K562 (cell line): ENCODE measurements around the gene PTOV1. TPM values are rescaled to one million over a fixed set of nuclear protein-coding genes. Genes with fewer than 3 reads are reported as not detected.

Experiments used
- ATAC-seq: fragments of 200-7000 bp; cut with Tn5 transposase; 3 replicates; pipeline ENCODE4 v1.9.1; 2020; ENCODE audit warnings: moderate library complexity
- BruUV-seq: library from RNA; stranded (reverse); fragments of 400-500 nt; replicated peaks from 2 replicates; lab custom pipeline; 2021; lab: Mats Ljungman, UMichigan
- CTCF ChIA-PET: fragments of 300-600 bp; formaldehyde crosslinking; extraction: SDS; loops from one replicate; lab custom pipeline; 2021; ENCODE audit warnings: low intra/inter-chr PET ratio; lab: Yijun Ruan, JAX
- POLR2A ChIA-PET: fragments of 300-600, 350-650 bp; sonication (Branson Sonifier 250); formaldehyde crosslinking; extraction: SDS; loops from one replicate; lab custom pipeline; 2021; ENCODE audit warnings: antibody characterized with exemption, inconsistent platforms; lab: Yijun Ruan, JAX
- DNase-seq, 4 experiments: peaks; one replicate each; pipeline versions ENCODE4 v3.0.0 to v3.0.0-alpha.2; 2011 to 2018; ENCODE audit warnings: low spot score in 3 of 4, mixed read lengths in 3 of 4; ENCODE audit errors: extremely low read depth in 1 of 4
- FAIRE-seq: peaks from 2 replicates; lab custom pipeline; 2011; peaks lifted over from hg19 to GRCh38; lab: Jason Lieb, UNC
- H2AFZ ChIP-seq: 2 replicates; pipeline ENCODE4 v1.6.0; 2011; ENCODE audit warnings: low read depth, low read length, control low read depth, inconsistent platforms
- H3K27ac ChIP-seq: fragments of 200-600 bp; 3 replicates; pipeline ENCODE4 v1.8.0; 2011; ENCODE audit warnings: low read depth, mild to moderate bottlenecking, control low read depth, inconsistent platforms, low read length, moderate library complexity, mixed read lengths; ENCODE audit errors: extremely low read depth
- H3K27me3 ChIP-seq, 2 experiments: fragments of 300-600 bp in 1 of 2; 2 replicates in 1 of 2; 3 replicates in 1 of 2; pipeline versions ENCODE4 v1.6.0 to v1.8.0; 2011; ENCODE audit warnings: inconsistent platforms in 2 of 2, low read length in 2 of 2, mild to moderate bottlenecking in 1 of 2, mixed read lengths in 1 of 2, moderate library complexity in 1 of 2; ENCODE audit not compliant: control insufficient read depth in 2 of 2, insufficient read depth in 2 of 2
- H3K36me3 ChIP-seq: fragments of 300-600 bp; 3 replicates; pipeline ENCODE4 v1.8.0; 2011; ENCODE audit warnings: mild to moderate bottlenecking, low read length, inconsistent platforms; ENCODE audit not compliant: control insufficient read depth, insufficient read depth
- H3K4me1 ChIP-seq, 2 experiments: fragments of 200-600 bp in 1 of 2; replicated peaks in 1 of 2; 2 replicates in 1 of 2; 3 replicates in 1 of 2; pipeline versions ENCODE4 v1.5.1 to v1.8.0; 2011; ENCODE audit warnings: inconsistent platforms in 2 of 2, low read length in 2 of 2, mild to moderate bottlenecking in 1 of 2, mixed read lengths in 1 of 2, moderate library complexity in 1 of 2; ENCODE audit not compliant: control insufficient read depth in 2 of 2, insufficient read depth in 2 of 2
- H3K4me2 ChIP-seq: 2 replicates; pipeline ENCODE4 v1.6.1; 2011; ENCODE audit warnings: low read length, control low read depth, inconsistent platforms, mixed read lengths; ENCODE audit not compliant: insufficient read depth
- H3K4me3 ChIP-seq: fragments of 200-600 bp; sonication (generic), shearing (Covaris generic); 2 replicates; pipeline ENCODE4 v1.5.1; 2016; ENCODE audit warnings: control low read depth, inconsistent platforms
- H3K79me2 ChIP-seq: fragments of 200-600 bp; 3 replicates; pipeline ENCODE4 v1.8.0; 2011; ENCODE audit warnings: low read length, inconsistent platforms; ENCODE audit not compliant: control insufficient read depth, insufficient read depth
- H3K9ac ChIP-seq, 2 experiments: 2 replicates each; pipeline versions ENCODE4 v1.6.0 to v1.6.1; 2011; ENCODE audit warnings: low read depth in 2 of 2, low read length in 2 of 2, control low read depth in 1 of 2, inconsistent platforms in 1 of 2, mild to moderate bottlenecking in 1 of 2, mixed read lengths in 1 of 2; ENCODE audit not compliant: insufficient read depth in 1 of 2
- H3K9me1 ChIP-seq: one replicate; pipeline ENCODE4 v1.6.0; 2011; ENCODE audit warnings: inconsistent platforms, mild to moderate bottlenecking, low read length, moderate library complexity; ENCODE audit not compliant: control insufficient read depth, insufficient read depth
- H3K9me3 ChIP-seq: replicated peaks from 2 replicates; pipeline ENCODE4 v1.5.1; 2011; ENCODE audit warnings: low read depth, low read length, inconsistent platforms; ENCODE audit not compliant: control insufficient read depth, insufficient read depth
- H4K20me1 ChIP-seq: replicated peaks from 2 replicates; pipeline ENCODE4 v1.6.1; 2011; ENCODE audit warnings: low read length, inconsistent platforms, mixed read lengths; ENCODE audit not compliant: control insufficient read depth, insufficient read depth
- BCL6 ChIP-seq: fragments of 250-450 bp; sonication (Bioruptor Pico); IDR thresholded peaks from 2 replicates; pipeline ENCODE4 v1.4.0; 2020
- C11orf30 ChIP-seq: fragments of 450-650 bp; IDR thresholded peaks from 2 replicates; pipeline ENCODE4 v1.6.1; 2016; ENCODE audit warnings: low read depth, mild to moderate bottlenecking
- E2F3 ChIP-seq: fragments of 250-450 bp; sonication (Bioruptor Pico); IDR thresholded peaks from 2 replicates; pipeline ENCODE4 v1.4.0; 2020; ENCODE audit warnings: mild to moderate bottlenecking
- FOSL1 ChIP-seq: fragments of 200-800 bp; sonication (Bioruptor generic); conservative IDR thresholded peaks from 2 replicates; pipeline ENCODE4 v1.6.1; 2016; ENCODE audit warnings: missing genetic modification characterization, missing compliant biosample characterization
- NR2C2 ChIP-seq, 2 experiments: fragments of 200-800 bp in 1 of 2; sonication (Bioruptor generic) in 1 of 2; sonication (generic) in 1 of 2; formaldehyde crosslinking in 1 of 2; IDR thresholded peaks; 2 replicates each; pipeline versions ENCODE4 v1.6.1 to v1.8.0; 2016 to 2022; ENCODE audit warnings: mild to moderate bottlenecking in 1 of 2, missing compliant biosample characterization in 1 of 2, missing genetic modification characterization in 1 of 2, missing genetic modification reagents in 1 of 2
- PHF20 ChIP-seq: fragments of 450-650 bp; IDR thresholded peaks from 2 replicates; pipeline ENCODE4 v1.6.1; 2018; ENCODE audit not compliant: partially characterized antibody
- POLR2G ChIP-seq: fragments of 200-400 bp; formaldehyde crosslinking; IDR thresholded peaks from 2 replicates; pipeline ENCODE4 v1.6.1; 2017; ENCODE audit warnings: low read depth, mild to moderate bottlenecking, antibody characterized with exemption, low read length, moderate library complexity
- RBFOX2 ChIP-seq: fragments of 200-400 bp; formaldehyde crosslinking; IDR thresholded peaks from 2 replicates; pipeline ENCODE4 v1.6.1; 2017; ENCODE audit warnings: low read depth, mild to moderate bottlenecking, low read length, moderate library complexity
- THRAP3 ChIP-seq: fragments of 450-650 bp; IDR thresholded peaks from 2 replicates; pipeline ENCODE4 v1.6.1; 2016; ENCODE audit warnings: mild to moderate bottlenecking, inconsistent platforms, borderline replicate concordance
- XRCC5 ChIP-seq: fragments of 200-400 bp; formaldehyde crosslinking; IDR thresholded peaks from 2 replicates; pipeline ENCODE4 v1.6.1; 2017; ENCODE audit warnings: low read depth, mild to moderate bottlenecking, low read length
- ZC3H11A ChIP-seq: IDR thresholded peaks from 2 replicates; pipeline ENCODE4 v1.6.1; 2012; ENCODE audit warnings: low read depth, low read length, improper control_type of control experiment
- whole genome bisulfite sequencing: fragments of 100-300 bp; shearing (Covaris generic); methylation state at CpG from one replicate; pipeline ENCODE4 v1.1.6; 2016; ENCODE audit warnings: low coverage, mixed read lengths; ENCODE audit not compliant: insufficient coverage; ENCODE audit errors: missing lambda C conversion rate; 5-methylcytosine and 5-hydroxymethylcytosine counted together
- in situ Hi-C: fragments of 300-500 bp; cut with MboI; formaldehyde crosslinking; loops from 4 replicates; pipeline ENCODE4 v1.15.0; 2018; ENCODE audit warnings: inconsistent platforms, mixed read lengths
- intact Hi-C: fragments of 100-400 bp; cut with micrococcal nuclease; formaldehyde crosslinking; loops from 2 replicates; pipeline ENCODE4 v1.14.2; 2022
- polyA plus RNA-seq, 8 experiments: library from polyadenylated mRNA; depleted of rRNA in 4 of 8; stranded (reverse) in 5 of 8; unstranded in 3 of 8; fragments of >200 nt; fragmentation: Nextera tagmentation in 2 of 8; fragmentation: Illumina TruSeq in 1 of 8; extraction: Ambion mirVana in 2 of 8; extraction: Trizol in 1 of 8; gene quantifications; 2 replicates each; pipeline versions ENCODE4 v1.2.1 to v1.2.3, GENCODE V29; 2011 to 2014; ENCODE audit warnings: inconsistent platforms in 1 of 8, missing spikeins in 1 of 8
- total RNA-seq, 7 experiments: library from RNA; depleted of rRNA in 6 of 7; stranded (reverse); fragments of >200 nt in 6 of 7; fragmentation: Illumina TruSeq in 2 of 7; extraction: Trizol in 2 of 7; gene quantifications; 2 replicates each; pipeline versions ENCODE4 v1.2.1 to v1.2.3, GENCODE V29; 2011 to 2021; ENCODE audit warnings: low replicate concordance in 1 of 7

Gene PTOV1
- total and polyA plus RNA-seq, 9 of the 15 experiments (the other 6 are each of a cell fraction or from before 2014, with no cell fraction given) = 4.9 to 169 (median 43.5) TPM

GRCh38 chr19:49863935-49864320 lies 13.0 kb downstream of the PTOV1 start:
- in situ Hi-C loops = no loop called here
- H3K9ac ChIP-seq = peak overlapping the region in 1 of 2 experiments; percentile 74; a peak in 2 of 4 replicates
- H4K20me1 ChIP-seq = peaks cover 21% of the 10 kb centered on the region; the same call in 1 of the 2 replicates
- BruUV-seq = no TSS peak
- FAIRE-seq (no peak), DNase-seq (no peak)
- H3K4me1 ChIP-seq = peaks cover 28 to 82% of the 10 kb centered on the region in 2 experiments
- ChIA-PET POLR2A (interaction anchor here (1.5 to 2.2 kb wide), 3 partner anchors 10 to 78 kb away, joined by 3 to 18 read pairs (median 7); partner anchors contain the start of gene PTOV1), CTCF (no interaction called here)
- H3K4me3 ChIP-seq = no peak overlapping the region
- H2AFZ ChIP-seq = no peak overlapping the region
- no peaks in the 10 kb centered on the region for H3K27me3 ChIP-seq
- peaks cover 39% of the 10 kb centered on the region for H3K79me2 ChIP-seq
- WGBS = 92% methylated on average over 17 of the region's 17 CpGs
- TF ChIP-seq XRCC5 (no peak), ZC3H11A (no peak), RBFOX2 (0 out of 2 replicates have a peak, but pooled peaks have one; percentile 35), THRAP3 (no peak), E2F3 (CRISPR knock-in tag) (no peak), BCL6 (CRISPR knock-in tag) (no peak), FOSL1 (tag) (no peak), NR2C2 (CRISPR knock-in tag; IDR thresholded peaks at IDR 0.05) (no peak), NR2C2 (tag; IDR thresholded peaks at IDR 0.05) (no peak), POLR2G (peak; percentile 54), PHF20 (no peak), C11orf30 (no peak)
- TF ChIP-seq, all 486 proteins: peak for 2
- intact Hi-C loops = no loop called here
- peaks cover 59% of the 10 kb centered on the region for H3K36me3 ChIP-seq
- H3K9me3 ChIP-seq = no peaks in the 10 kb centered on the region
- H3K9me1 ChIP-seq = peaks cover 4% of the 10 kb centered on the region
- no peak overlapping the region for H3K27ac ChIP-seq
- no peak overlapping the region for H3K4me2 ChIP-seq
- ATAC-seq = no peak
